Fibroblast of lung (primary cell): ENCODE results near the gene TOMT. TPM values are rescaled to one million over a fixed set of nuclear protein-coding genes. Genes with fewer than 3 reads are reported as not detected.

Source experiments
- DNase-seq, 2 donors: peaks; one replicate each; pipeline versions ENCODE4 v3.0.0 to v3.0.0-alpha.2; 2010; ENCODE audit warnings: low read depth in 2 of 2
- H2AFZ ChIP-seq: 2 replicates; pipeline ENCODE4 v1.5.1; 2012; ENCODE audit warnings: low read length, control low read depth, inconsistent platforms
- H3K27ac ChIP-seq: 2 replicates; pipeline ENCODE4 v1.5.1; 2011; ENCODE audit warnings: low read length, control low read depth; ENCODE audit not compliant: insufficient read depth
- H3K27me3 ChIP-seq: 2 replicates; pipeline ENCODE4 v1.5.1; 2011; ENCODE audit warnings: mild to moderate bottlenecking, low read length; ENCODE audit not compliant: control insufficient read depth, insufficient read depth
- H3K36me3 ChIP-seq: 2 replicates; pipeline ENCODE4 v1.5.1; 2011; ENCODE audit warnings: low read length; ENCODE audit not compliant: control insufficient read depth, insufficient read depth
- H3K4me1 ChIP-seq: 2 replicates; pipeline ENCODE4 v1.5.1; 2011; ENCODE audit warnings: low read length; ENCODE audit not compliant: control insufficient read depth, insufficient read depth; ENCODE audit errors: extremely low read depth
- H3K4me2 ChIP-seq: 2 replicates; pipeline ENCODE4 v1.5.1; 2011; ENCODE audit warnings: low read length, control low read depth; ENCODE audit not compliant: insufficient read depth; ENCODE audit errors: extremely low read depth
- H3K4me3 ChIP-seq, 4 experiments: fragments of 200-600 bp in 1 of 4; sonication (generic) in 1 of 4; replicated peaks in 1 of 4; 2 replicates each; pipeline ENCODE4 v1.5.1; 2011 to 2016; ENCODE audit warnings: low read length in 4 of 4, low read depth in 3 of 4, mild to moderate bottlenecking in 3 of 4, control low read depth in 2 of 4, inconsistent platforms in 1 of 4, mixed read lengths in 1 of 4; ENCODE audit not compliant: insufficient read depth in 1 of 4; ENCODE audit errors: control extremely low read depth in 1 of 4
- H3K79me2 ChIP-seq: 2 replicates; pipeline ENCODE4 v1.5.1; 2012; ENCODE audit warnings: mild to moderate bottlenecking, low read length, inconsistent platforms; ENCODE audit not compliant: control insufficient read depth, insufficient read depth
- H3K9ac ChIP-seq: 2 replicates; pipeline ENCODE4 v1.5.1; 2011; ENCODE audit warnings: mild to moderate bottlenecking, low read length, control low read depth; ENCODE audit not compliant: insufficient read depth
- H3K9me3 ChIP-seq: 2 replicates; pipeline ENCODE4 v1.5.1; 2012; ENCODE audit warnings: low read depth, low read length; ENCODE audit not compliant: control insufficient read depth, insufficient read depth
- H4K20me1 ChIP-seq: 2 replicates; pipeline ENCODE4 v1.5.1; 2011; ENCODE audit warnings: low read length; ENCODE audit not compliant: control insufficient read depth, insufficient read depth; ENCODE audit errors: extremely low read depth
- CTCF ChIP-seq, 2 donors: IDR thresholded peaks in 1 of 2; conservative IDR thresholded peaks in 1 of 2; 1 replicate in 1 of 2; 2 replicates in 1 of 2; pipeline ENCODE4 v1.5.1; 2011 to 2012; ENCODE audit warnings: low read length in 2 of 2, control low read depth in 1 of 2, inconsistent platforms in 1 of 2, low read depth in 1 of 2, mild to moderate bottlenecking in 1 of 2
- EZH2 ChIP-seq: IDR thresholded peaks from 2 replicates; pipeline ENCODE4 v1.5.1; 2012; ENCODE audit warnings: low read length, control low read depth, mild to moderate bottlenecking; ENCODE audit errors: missing control alignments
- polyA plus RNA-seq, 2 donors: library from polyadenylated mRNA; depleted of rRNA in 1 of 2; stranded (reverse) in 1 of 2; unstranded in 1 of 2; fragments of >200 nt; gene quantifications; 2 replicates each; pipeline ENCODE4 v1.2.1, GENCODE V29; 2011 to 2012; ENCODE audit warnings: missing spikeins in 1 of 2
- total RNA-seq: library from RNA; depleted of rRNA; stranded (reverse); fragments of >200 nt; gene quantifications from 2 replicates; pipeline ENCODE4 v1.2.1, GENCODE V29; 2014

The TOMT gene
- total and polyA plus RNA-seq, 2 donors (not counting 1 experiment from before 2014, with no cell fraction given): not detected

- no peaks in the 10 kb centered on the region for H4K20me1 ChIP-seq
- no peak overlapping the region for H2AFZ ChIP-seq
These were observed 13.5 kb downstream of the TOMT start for GRCh38 chr11:72119198-72119597.

GRCh38 chr11:72120930-72121329 lies 15.2 kb downstream of the TOMT start:
- no peaks in the 10 kb centered on the region for H4K20me1 ChIP-seq
- H3K4me3 ChIP-seq: no peak overlapping the region
- TF ChIP-seq CTCF (conservative IDR thresholded peaks at IDR 0.05 in 1 of 2, IDR thresholded peaks at IDR 0.05 in 1 of 2; ENCODE audit: low read depth in 1 of 2, low read length in 2 of 2) (no peak), EZH2 (no peak)
- H3K27ac ChIP-seq: no peak overlapping the region
- H3K9ac ChIP-seq: no peak overlapping the region
- no peaks in the 10 kb centered on the region for H3K9me3 ChIP-seq
- H3K4me2 ChIP-seq: no peak overlapping the region
- H2AFZ ChIP-seq: no peak overlapping the region
- no peaks in the 10 kb centered on the region for H3K79me2 ChIP-seq
- H3K4me1 ChIP-seq: no peaks in the 10 kb centered on the region
- no peaks in the 10 kb centered on the region for H3K27me3 ChIP-seq
- no peak for DNase-seq
- H3K36me3 ChIP-seq: no peaks in the 10 kb centered on the region

More at GRCh38 chr11:72119198-72119597, 13.5 kb downstream of the TOMT start:
- Histone ChIP-seq H3K27me3 (no peaks in the 10 kb centered on the region), H3K4me1 (no peaks in the 10 kb centered on the region), H3K4me3 (no peak overlapping the region), H3K9ac (no peak overlapping the region), H3K27ac (no peak overlapping the region), H3K36me3 (no peaks in the 10 kb centered on the region), H3K9me3 (no peaks in the 10 kb centered on the region), H3K79me2 (no peaks in the 10 kb centered on the region), H3K4me2 (no peak overlapping the region)
- TF ChIP-seq CTCF (conservative IDR thresholded peaks at IDR 0.05 in 1 of 2, IDR thresholded peaks at IDR 0.05 in 1 of 2; ENCODE audit: low read depth in 1 of 2, low read length in 2 of 2): no peak
- no peak for TF ChIP-seq EZH2
- no peak for DNase-seq

- H3K9ac ChIP-seq: no peak overlapping the region
- no peaks in the 10 kb centered on the region for H3K4me1 ChIP-seq
- no peaks in the 10 kb centered on the region for H3K27me3 ChIP-seq
- H3K4me2 ChIP-seq: no peak overlapping the region
- H3K36me3 ChIP-seq: no peaks in the 10 kb centered on the region
- H3K79me2 ChIP-seq: no peaks in the 10 kb centered on the region
- TF ChIP-seq EZH2 (no peak), CTCF (conservative IDR thresholded peaks at IDR 0.05 in 1 of 2, IDR thresholded peaks at IDR 0.05 in 1 of 2; ENCODE audit: low read depth in 1 of 2, low read length in 2 of 2) (no peak)
- no peak overlapping the region for H2AFZ ChIP-seq
- no peaks in the 10 kb centered on the region for H3K9me3 ChIP-seq
- no peak overlapping the region for H3K27ac ChIP-seq
- no peaks in the 10 kb centered on the region for H4K20me1 ChIP-seq
- DNase-seq: no peak
- H3K4me3 ChIP-seq: no peak overlapping the region
These were observed 16.9 kb downstream of the TOMT start for GRCh38 chr11:72122607-72123006.
